GM10847 (cell line): Measurements from ENCODE around the gene EMCN.

Experiments
- POLR2A ChIP-seq: IDR thresholded peaks from 2 replicates; pipeline ENCODE4 v1.6.1; 2011; ENCODE audit not compliant: insufficient read length; ENCODE audit errors: extremely low read depth

Gene EMCN

DNA sequence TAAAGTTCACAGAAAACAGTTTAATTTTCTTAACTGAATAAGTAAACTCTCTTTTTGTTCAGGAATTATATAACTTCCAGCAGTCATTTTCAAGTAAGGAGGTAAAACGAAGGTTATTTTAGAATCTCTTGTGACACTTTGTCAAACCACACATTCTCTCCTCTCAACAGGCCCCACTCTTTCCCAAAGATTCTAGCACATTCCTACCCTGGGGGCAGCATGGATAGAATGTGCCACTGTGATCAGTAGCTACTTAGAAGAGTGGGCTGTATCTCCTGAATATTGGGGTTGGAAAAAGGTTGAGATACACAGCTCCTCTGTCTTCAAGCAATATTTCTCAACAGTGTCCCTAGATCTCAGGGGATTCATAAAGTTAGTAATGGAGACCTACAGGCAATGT, 157.6 kb downstream of the EMCN start:
- no peak for TF ChIP-seq POLR2A

GRCh38 chr4:100359441-100359840, 158.4 kb downstream of the EMCN start:
- TF ChIP-seq POLR2A = no peak

- no peak for TF ChIP-seq POLR2A
These were observed 160.3 kb downstream of the EMCN start for GRCh38 chr4:100357542-100357941.

DNA sequence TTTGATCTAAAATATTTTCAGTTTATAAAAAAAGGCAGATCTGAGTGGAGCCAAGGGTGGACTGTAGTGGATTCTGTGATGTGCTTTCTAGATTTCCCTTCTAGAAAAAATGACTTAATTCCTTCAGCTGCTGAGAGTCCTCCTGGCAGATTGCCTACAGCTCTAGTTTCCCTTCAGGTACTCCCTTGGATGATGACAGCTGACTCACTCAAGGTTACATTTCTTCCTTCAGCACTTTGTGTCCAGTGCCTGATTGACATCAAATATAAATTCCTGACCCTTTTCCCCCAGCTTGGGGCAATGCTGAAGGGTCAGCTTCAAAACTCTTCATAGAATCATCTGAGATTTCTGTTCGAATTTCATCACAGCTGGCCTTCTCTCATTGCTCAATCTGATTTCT, 161.7 kb downstream of the EMCN start:
- TF ChIP-seq POLR2A = no peak

- no peak for TF ChIP-seq POLR2A
These were observed 169.3 kb downstream of the EMCN start for GRCh38 chr4:100348473-100348872.

GRCh38 chr4:100347241-100347640, 170.6 kb downstream of the EMCN start:
- TF ChIP-seq POLR2A = no peak

- TF ChIP-seq POLR2A = no peak
These were observed 172.2 kb downstream of the EMCN start for GRCh38 chr4:100345585-100345984.
